Astrocyte of the spinal cord (primary cell): ENCODE results near the gene WWOX.

Experiments used
- DNase-seq: peaks from one replicate; pipeline ENCODE4 v3.0.0; 2011; ENCODE audit warnings: low read depth, low spot score
- H3K4me3 ChIP-seq: 2 replicates; pipeline ENCODE4 v1.5.1; 2011; ENCODE audit warnings: low read depth, mild to moderate bottlenecking, low read length, moderate library complexity
- in situ Hi-C: cut with HindIII; loops from 2 replicates; pipeline ENCODE4 v1.10.0; 2017; ENCODE audit warnings: low sequenced_read_pairs
- TF ChIP-seq, protein P1 (sequence below): IDR thresholded peaks from 2 replicates; pipeline ENCODE4 v1.5.1; 2012; ENCODE audit warnings: low read depth, mild to moderate bottlenecking, low read length, inconsistent platforms

Gene WWOX

DNA sequence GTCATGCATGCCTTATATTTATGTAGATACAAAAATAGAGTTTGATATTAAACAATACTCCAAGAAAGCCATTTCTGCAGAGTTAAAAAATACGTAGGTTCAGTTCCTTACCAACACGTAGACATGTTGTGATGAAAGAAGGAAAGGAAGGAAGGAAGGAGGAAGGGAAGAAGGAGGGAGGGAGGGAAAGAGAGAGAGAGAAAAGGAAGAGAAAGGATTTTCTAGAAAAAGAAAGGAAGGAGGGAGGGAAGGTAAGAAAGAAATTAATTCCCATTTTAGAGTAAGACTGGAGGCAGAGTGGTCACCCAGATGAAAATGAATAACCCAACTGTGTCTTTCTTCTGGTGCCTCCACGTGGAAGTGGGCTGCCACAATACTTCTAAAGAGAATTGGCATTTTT is 652.1 kb downstream of the WWOX start:
- in situ Hi-C loops: no loop called here
- no peak for DNase-seq
- TF ChIP-seq, protein P1, sequence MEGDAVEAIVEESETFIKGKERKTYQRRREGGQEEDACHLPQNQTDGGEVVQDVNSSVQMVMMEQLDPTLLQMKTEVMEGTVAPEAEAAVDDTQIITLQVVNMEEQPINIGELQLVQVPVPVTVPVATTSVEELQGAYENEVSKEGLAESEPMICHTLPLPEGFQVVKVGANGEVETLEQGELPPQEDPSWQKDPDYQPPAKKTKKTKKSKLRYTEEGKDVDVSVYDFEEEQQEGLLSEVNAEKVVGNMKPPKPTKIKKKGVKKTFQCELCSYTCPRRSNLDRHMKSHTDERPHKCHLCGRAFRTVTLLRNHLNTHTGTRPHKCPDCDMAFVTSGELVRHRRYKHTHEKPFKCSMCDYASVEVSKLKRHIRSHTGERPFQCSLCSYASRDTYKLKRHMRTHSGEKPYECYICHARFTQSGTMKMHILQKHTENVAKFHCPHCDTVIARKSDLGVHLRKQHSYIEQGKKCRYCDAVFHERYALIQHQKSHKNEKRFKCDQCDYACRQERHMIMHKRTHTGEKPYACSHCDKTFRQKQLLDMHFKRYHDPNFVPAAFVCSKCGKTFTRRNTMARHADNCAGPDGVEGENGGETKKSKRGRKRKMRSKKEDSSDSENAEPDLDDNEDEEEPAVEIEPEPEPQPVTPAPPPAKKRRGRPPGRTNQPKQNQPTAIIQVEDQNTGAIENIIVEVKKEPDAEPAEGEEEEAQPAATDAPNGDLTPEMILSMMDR: no peak
- no peak overlapping the region for H3K4me3 ChIP-seq

- DNase-seq: no peak
- TF ChIP-seq, protein P1: no peak
- in situ Hi-C loops: no loop called here
- H3K4me3 ChIP-seq: no peak overlapping the region
These were observed 655.3 kb downstream of the WWOX start for GRCh38 chr16:78754713-78755112.

DNA sequence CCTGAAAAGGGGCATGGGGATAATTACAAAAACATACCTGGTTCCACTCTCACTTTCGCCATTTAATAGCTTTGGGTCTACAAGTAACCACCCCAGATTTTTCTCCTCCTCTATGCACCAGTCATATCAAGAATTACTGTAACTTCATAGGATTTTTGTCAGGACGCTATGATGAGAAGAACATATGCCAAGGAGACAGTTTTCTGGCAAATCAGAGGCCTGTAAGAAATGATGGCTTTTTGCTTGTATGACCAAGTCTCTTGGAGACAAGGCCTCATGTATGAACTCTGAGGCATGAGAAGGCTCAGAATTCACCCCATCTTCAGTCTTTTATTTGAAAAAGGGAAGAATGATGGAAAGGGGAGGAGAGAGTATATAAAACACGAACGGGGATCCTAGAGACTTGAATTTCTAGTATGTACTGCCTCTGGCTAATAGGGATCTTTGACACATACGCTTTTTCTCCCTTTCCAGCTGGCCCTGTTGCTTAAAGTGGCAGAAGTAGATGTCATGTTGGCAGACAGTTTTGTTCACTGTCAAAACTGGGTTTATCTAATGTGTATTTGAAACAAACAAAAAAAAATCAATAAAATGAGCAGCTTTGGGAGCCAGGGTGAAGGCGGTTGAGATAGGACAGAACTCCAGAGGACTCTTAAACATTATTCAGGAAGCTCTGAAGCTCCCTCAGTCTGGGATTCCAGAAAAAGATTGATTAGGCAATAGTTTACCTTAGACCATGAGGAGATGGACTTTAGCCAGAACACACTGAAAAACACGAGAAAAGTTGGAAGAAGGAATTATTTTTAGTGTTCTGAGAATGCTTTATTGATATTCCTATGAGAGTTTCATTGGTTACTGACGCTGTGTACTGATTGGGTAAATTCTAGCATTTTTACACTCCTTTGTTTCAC is 656.6 kb downstream of the WWOX start:
- DNase-seq: no peak
- TF ChIP-seq, protein P1: no peak
- no peak overlapping the region for H3K4me3 ChIP-seq
- in situ Hi-C loops: no loop called here

DNA sequence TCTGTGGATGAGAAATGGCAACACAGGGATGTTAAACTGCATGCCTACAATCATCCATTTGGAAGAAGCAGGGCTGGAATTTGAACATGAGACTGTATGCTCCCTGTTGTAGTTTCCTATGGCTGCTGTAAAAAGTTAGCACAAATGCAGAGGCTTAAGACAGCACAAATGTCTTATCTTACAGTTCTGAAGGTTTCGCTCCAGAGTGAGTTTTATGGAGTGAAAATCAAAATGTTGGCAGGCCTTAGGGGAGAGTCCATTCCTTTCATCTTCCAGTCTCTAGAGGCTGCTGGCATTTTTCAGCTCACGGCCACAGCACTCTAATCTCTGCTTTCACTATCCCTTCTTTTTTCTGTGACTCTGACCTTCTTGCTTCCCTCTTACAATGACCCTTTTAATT is 660.1 kb downstream of the WWOX start:
- TF ChIP-seq, protein P1: no peak
- H3K4me3 ChIP-seq: no peak overlapping the region
- in situ Hi-C loops: no loop called here

DNA sequence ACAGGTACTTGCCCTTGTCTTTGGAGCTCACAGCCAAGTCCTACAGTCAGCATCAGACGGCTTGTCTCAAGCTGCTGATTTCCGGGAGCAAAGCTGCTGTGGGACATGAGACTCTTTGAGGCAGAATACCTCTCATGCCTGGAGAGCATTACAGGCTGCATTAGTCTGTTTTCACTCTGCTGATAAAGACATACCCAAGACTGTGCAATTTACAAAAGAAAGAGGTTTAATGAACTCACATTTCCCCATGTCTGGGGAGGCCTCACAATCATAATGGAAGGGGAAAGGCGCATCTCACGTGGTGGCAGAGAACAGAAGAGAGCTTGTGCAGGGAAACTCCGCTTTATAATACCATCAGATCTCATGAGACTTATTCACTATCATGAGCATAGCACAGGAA is 661.2 kb downstream of the WWOX start:
- H3K4me3 ChIP-seq: no peak overlapping the region
- TF ChIP-seq, protein P1: no peak
- in situ Hi-C loops: no loop called here
- no peak for DNase-seq

More for the DNA sequence above, 660.1 kb downstream of the WWOX start:
- no peak for DNase-seq

- TF ChIP-seq, protein P1: no peak
- in situ Hi-C loops: no loop called here
- no peak overlapping the region for H3K4me3 ChIP-seq
- no peak for DNase-seq
These were observed 662.0 kb downstream of the WWOX start for GRCh38 chr16:78761427-78761826.
